ENCODE measurements around the gene CKAP2L. TPM values are rescaled to one million over a fixed set of nuclear protein-coding genes. Genes with fewer than 3 reads are reported as not detected.

Gene CKAP2L
- total RNA-seq, 1 donor from 2014 or later = 5.1 TPM

- DNase-seq (ENCODE audit: low spot score) = no peak
- H3K9me3 Mint-ChIP-seq (ENCODE audit: low read depth) = no peaks in the 10 kb centered on the region
- H3K27ac Mint-ChIP-seq (ENCODE audit: unreplicated experiment) = no peak overlapping the region
These were observed 58.8 kb downstream of the CKAP2L start for GRCh38 chr2:112705575-112705974.

GRCh38 chr2:112703684-112704083 is 60.7 kb downstream of the CKAP2L start:
- peaks cover 4% of the 10 kb centered on the region for H3K27me3 Mint-ChIP-seq (ENCODE audit: low read depth)
- H3K27ac Mint-ChIP-seq (ENCODE audit: unreplicated experiment) = no peak overlapping the region
- no peaks in the 10 kb centered on the region for H3K9me3 Mint-ChIP-seq (ENCODE audit: low read depth)
- H3K4me3 Mint-ChIP-seq (ENCODE audit: unreplicated experiment) = no peak overlapping the region
- H3K4me1 Mint-ChIP-seq (ENCODE audit: low read depth) = no peaks in the 10 kb centered on the region
- DNase-seq (ENCODE audit: low spot score) = no peak
- H3K36me3 Mint-ChIP-seq (ENCODE audit: low read depth) = no peaks in the 10 kb centered on the region
- TF ChIP-seq CTCF (IDR thresholded peaks at IDR 0.05) = no peak

More at GRCh38 chr2:112705575-112705974, 58.8 kb downstream of the CKAP2L start:
- Mint-ChIP-seq H3K4me1 (ENCODE audit: low read depth) (no peaks in the 10 kb centered on the region), H3K36me3 (ENCODE audit: low read depth) (no peaks in the 10 kb centered on the region), H3K27me3 (ENCODE audit: low read depth) (peaks cover 7% of the 10 kb centered on the region), H3K4me3 (ENCODE audit: unreplicated experiment) (no peak overlapping the region)
- TF ChIP-seq CTCF (IDR thresholded peaks at IDR 0.05) = no peak

GRCh38 chr2:112701052-112701451 is 63.4 kb downstream of the CKAP2L start:
- Mint-ChIP-seq H3K36me3 (ENCODE audit: low read depth) (no peaks in the 10 kb centered on the region), H3K27ac (ENCODE audit: unreplicated experiment) (no peak overlapping the region), H3K27me3 (ENCODE audit: low read depth) (peaks cover 4% of the 10 kb centered on the region), H3K4me3 (ENCODE audit: unreplicated experiment) (no peak overlapping the region), H3K4me1 (ENCODE audit: low read depth) (no peaks in the 10 kb centered on the region), H3K9me3 (ENCODE audit: low read depth) (no peaks in the 10 kb centered on the region)
- TF ChIP-seq CTCF (IDR thresholded peaks at IDR 0.05) = no peak
- DNase-seq (ENCODE audit: low spot score) = no peak

GRCh38 chr2:112699984-112700667 is 64.3 kb downstream of the CKAP2L start:
- no peak overlapping the region for H3K27ac Mint-ChIP-seq (ENCODE audit: unreplicated experiment)
- no peaks in the 10 kb centered on the region for H3K4me1 Mint-ChIP-seq (ENCODE audit: low read depth)
- no peak overlapping the region for H3K4me3 Mint-ChIP-seq (ENCODE audit: unreplicated experiment)
- no peak for TF ChIP-seq CTCF (IDR thresholded peaks at IDR 0.05)
- no peak for DNase-seq (ENCODE audit: low spot score)
- no peaks in the 10 kb centered on the region for H3K36me3 Mint-ChIP-seq (ENCODE audit: low read depth)
- no peaks in the 10 kb centered on the region for H3K9me3 Mint-ChIP-seq (ENCODE audit: low read depth)
- peaks cover 2% of the 10 kb centered on the region for H3K27me3 Mint-ChIP-seq (ENCODE audit: low read depth)

- no peak for TF ChIP-seq CTCF (IDR thresholded peaks at IDR 0.05)
- no peaks in the 10 kb centered on the region for H3K9me3 Mint-ChIP-seq (ENCODE audit: low read depth)
- H3K4me3 Mint-ChIP-seq (ENCODE audit: unreplicated experiment) = no peak overlapping the region
- no peak for DNase-seq (ENCODE audit: low spot score)
- no peaks in the 10 kb centered on the region for H3K27me3 Mint-ChIP-seq (ENCODE audit: low read depth)
- no peaks in the 10 kb centered on the region for H3K4me1 Mint-ChIP-seq (ENCODE audit: low read depth)
- H3K27ac Mint-ChIP-seq (ENCODE audit: unreplicated experiment) = no peak overlapping the region
- H3K36me3 Mint-ChIP-seq (ENCODE audit: low read depth) = no peaks in the 10 kb centered on the region
These were observed 65.4 kb downstream of the CKAP2L start for GRCh38 chr2:112698834-112699515.

Data from chondrocyte (in vitro differentiated cells).